ENCODE data around the gene SLX4. TPM values are rescaled to one million over a fixed set of nuclear protein-coding genes. Genes with fewer than 3 reads are reported as not detected.

The SLX4 gene
- total RNA-seq, result 1.6 and 2.5 TPM in 2 replicates

GRCh38 chr16:3611146-3611975, at the start of gene SLX4:
TSS of gene SLX4 (minus strand) at chr16:3611606. CDS start at chr16:3608964, 2,642 bp downstream.

GRCh38 chr16:3654249-3654991, 43.0 kb upstream of the SLX4 start, which contains the start of gene DNASE1:
TSS of gene DNASE1 (plus strand) at chr16:3654691. CDS start at chr16:3655374, 683 bp downstream.

GRCh38 chr16:3577302-3577752, 34.1 kb downstream of the SLX4 start, which contains the start of gene NLRC3:
TSS of gene NLRC3 (minus strand) at chr16:3577403. CDS start at chr16:3565036, 12,367 bp downstream.

Other genes with a start within 250 kb of the SLX4 start
- gene ZSCAN32, start 210.6 kb downstream of the SLX4 start, total RNA-seq, result 6.2 and 9.1 TPM in 2 replicates
- 4.8 and 6.3 TPM in 2 replicates for gene ZNF174, start 210.4 kb downstream of the SLX4 start, total RNA-seq
- 1.1 and 1.3 TPM in 2 replicates for gene ZNF597, start 168.1 kb downstream of the SLX4 start, total RNA-seq
- 8.4 and 14.6 TPM in 2 replicates for gene NAA60, start 167.9 kb downstream of the SLX4 start, total RNA-seq
- not detected in 2 replicates for gene C16orf90, start 116.1 kb downstream of the SLX4 start, total RNA-seq
- 21.8 and 45.3 TPM in 2 replicates for gene CLUAP1, start 110.6 kb downstream of the SLX4 start, total RNA-seq
- under 0.01 TPM in 2 replicates for gene NLRC3, start 34.2 kb downstream of the SLX4 start, total RNA-seq
- 19.7 and 23.3 TPM in 2 replicates for gene DNASE1, start 43.1 kb upstream of the SLX4 start, total RNA-seq
- 36.4 and 48.9 TPM in 2 replicates for gene TRAP1, start 105.9 kb upstream of the SLX4 start, total RNA-seq